GM10248 (cell line): ENCODE results near the gene STK10.

Experiments
- CTCF ChIA-PET: fragments of 300-600 bp; sonication (Branson Sonifier 250); formaldehyde crosslinking; extraction: SDS; loops from one replicate; lab custom pipeline; 2021; ENCODE audit warnings: antibody characterized with exemption; lab: Yijun Ruan, JAX
- POLR2A ChIA-PET: fragments of 350-650 bp; sonication (Branson Sonifier 250); formaldehyde crosslinking; extraction: SDS; loops from one replicate; lab custom pipeline; 2020; ENCODE audit warnings: antibody characterized with exemption; lab: Yijun Ruan, JAX
- DNase-seq: peaks from one replicate; pipeline ENCODE4 v3.0.0; 2012; ENCODE audit errors: extremely low spot score
- TF ChIP-seq, protein P1 (sequence below): IDR thresholded peaks from 2 replicates; pipeline ENCODE4 v1.5.1; 2012; ENCODE audit warnings: mild to moderate bottlenecking, low read depth; ENCODE audit errors: extremely low read depth, missing control alignments, control extremely low read depth

The STK10 gene

DNA sequence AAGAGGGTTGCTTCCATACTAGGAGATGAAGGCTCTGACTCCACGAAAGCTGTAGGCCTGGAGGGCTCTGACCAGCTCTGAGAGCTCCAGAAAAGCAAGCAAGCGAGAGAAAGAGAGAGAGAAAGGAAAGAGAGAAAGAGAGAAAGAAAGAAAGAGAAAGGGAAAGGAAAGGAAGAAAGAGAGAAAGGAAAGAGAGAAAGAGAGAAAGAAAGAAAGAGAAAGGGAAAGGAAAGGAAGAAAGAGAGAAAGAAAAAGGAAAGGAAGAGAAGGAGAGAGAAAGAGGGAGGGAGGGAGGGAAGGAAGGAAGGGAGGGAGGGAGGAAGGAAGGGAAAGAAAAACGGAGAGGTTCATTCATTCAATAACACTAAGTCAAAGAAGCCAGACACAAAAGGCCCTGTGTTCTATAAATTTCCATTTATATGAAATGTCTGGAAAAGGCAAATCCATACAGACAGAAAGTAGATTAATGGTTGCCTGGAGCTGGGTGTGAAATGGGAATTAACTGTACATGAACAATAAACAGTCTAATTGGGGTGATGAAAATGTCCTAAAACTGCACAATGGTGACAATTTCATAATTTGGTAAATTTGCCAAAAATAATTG, 1.8 kb upstream of the STK10 start:
- TF ChIP-seq, protein P1, sequence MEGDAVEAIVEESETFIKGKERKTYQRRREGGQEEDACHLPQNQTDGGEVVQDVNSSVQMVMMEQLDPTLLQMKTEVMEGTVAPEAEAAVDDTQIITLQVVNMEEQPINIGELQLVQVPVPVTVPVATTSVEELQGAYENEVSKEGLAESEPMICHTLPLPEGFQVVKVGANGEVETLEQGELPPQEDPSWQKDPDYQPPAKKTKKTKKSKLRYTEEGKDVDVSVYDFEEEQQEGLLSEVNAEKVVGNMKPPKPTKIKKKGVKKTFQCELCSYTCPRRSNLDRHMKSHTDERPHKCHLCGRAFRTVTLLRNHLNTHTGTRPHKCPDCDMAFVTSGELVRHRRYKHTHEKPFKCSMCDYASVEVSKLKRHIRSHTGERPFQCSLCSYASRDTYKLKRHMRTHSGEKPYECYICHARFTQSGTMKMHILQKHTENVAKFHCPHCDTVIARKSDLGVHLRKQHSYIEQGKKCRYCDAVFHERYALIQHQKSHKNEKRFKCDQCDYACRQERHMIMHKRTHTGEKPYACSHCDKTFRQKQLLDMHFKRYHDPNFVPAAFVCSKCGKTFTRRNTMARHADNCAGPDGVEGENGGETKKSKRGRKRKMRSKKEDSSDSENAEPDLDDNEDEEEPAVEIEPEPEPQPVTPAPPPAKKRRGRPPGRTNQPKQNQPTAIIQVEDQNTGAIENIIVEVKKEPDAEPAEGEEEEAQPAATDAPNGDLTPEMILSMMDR = no peak
- ChIA-PET CTCF (interaction anchor here (0.8 to 21.5 kb wide), 20 partner anchors 9 to 278 kb away, joined by 3 to 175 read pairs (median 8); partner anchors contain the start of gene UBTD2), POLR2A (interaction anchor here (2.5 kb wide), 1 partner anchor 78 kb away, joined by 7 read pairs; no protein-coding TSS in a partner anchor)
- no peak for DNase-seq

DNA sequence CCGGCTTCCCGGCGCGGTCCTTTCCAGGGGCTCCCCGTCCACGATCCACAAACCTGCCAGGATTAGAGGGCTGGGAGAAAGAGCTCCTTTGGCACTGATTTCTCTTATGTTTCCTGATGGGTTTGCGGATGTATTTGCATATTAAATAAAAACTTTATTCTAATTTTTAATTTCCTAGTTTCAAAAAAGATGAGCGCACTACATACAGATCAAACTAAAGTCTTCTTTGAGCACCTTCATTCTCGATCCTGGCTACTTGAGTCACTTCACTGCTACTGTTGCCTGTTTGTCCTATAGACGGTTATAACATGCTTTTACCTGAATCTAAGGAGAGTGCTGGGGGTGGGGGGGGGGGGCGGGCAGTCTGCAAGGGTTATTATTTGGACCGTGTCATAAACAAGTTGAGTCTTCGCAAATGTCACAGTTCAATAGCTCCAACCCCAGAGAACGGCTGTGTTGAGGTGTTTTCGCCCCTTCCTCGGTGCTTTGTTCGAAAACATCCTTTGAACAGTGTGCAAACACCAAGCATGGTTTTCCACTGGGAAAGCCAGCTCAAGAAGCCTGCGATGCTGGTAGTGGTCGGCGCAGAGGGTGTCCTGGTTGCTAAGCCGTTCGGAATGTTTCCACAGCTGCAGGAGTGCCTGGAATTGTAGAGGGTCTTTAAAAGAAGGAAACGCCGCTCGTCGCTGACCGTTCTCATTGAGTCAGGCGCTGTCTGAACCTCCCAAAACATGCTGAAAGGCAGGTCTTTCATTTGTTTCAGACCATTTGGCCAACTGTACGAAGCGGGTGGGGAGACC, 1.1 kb upstream of the STK10 start:
- ChIA-PET CTCF (interaction anchor here (0.8 to 21.5 kb wide), 41 partner anchors 8 to 280 kb away, joined by 3 to 175 read pairs (median 4); partner anchors contain the start of gene UBTD2), POLR2A (interaction anchor here (2.5 to 4.0 kb wide), 2 partner anchors 14 to 77 kb away, joined by 7 to 26 read pairs; no protein-coding TSS in a partner anchor)
- TF ChIP-seq, protein P1 = no peak
- no peak for DNase-seq

DNA sequence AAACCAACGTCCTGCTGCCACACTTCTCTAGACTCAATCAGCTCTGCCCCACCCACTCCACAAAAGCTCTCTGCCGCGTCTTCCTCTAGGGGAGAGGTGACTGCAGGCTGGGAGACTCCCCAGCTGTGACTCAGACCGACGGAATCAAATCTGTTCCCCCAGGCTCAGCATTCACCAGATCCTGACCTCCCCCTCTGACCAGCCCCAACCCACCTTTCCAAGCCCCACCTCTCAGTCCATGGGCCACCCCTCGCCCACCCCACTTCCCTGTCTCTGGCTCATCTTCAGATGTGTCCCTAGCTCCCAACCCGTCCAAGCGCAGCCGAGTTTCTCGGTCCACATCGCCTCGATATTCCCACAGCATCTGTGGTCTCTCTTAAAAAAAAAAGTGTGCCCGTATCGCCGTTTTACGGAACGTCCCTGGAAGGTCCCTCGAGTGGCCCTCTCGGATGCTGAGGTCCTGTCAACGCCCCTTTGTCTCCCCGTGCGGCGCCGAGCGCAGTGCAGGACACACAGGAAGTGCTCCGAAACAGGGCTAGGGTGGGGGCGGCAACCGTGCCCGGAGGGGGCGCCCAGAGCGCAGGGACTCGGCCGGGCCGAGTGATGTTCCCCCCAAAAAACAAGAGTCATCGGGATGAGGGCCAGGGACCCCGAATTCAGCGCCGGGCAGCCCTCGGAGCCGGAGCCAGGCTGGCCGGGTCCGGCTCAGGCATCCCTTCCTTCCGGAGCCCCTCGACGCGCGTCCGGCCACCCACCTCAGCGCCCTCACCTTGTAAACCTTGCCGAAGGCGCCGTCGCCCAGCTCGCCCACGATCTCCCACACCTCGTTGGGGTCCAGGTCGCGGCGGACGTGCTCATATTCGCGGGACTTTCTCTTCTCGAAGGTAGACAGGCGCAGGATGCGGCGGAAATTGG, 649 bp downstream of the STK10 start:
- ChIA-PET POLR2A (interaction anchor here (0.9 to 4.0 kb wide), 4 partner anchors 8 to 96 kb away, joined by 3 to 26 read pairs (median 4); partner anchors contain the start of gene UBTD2), CTCF (interaction anchor here (0.9 to 21.5 kb wide), 22 partner anchors 9 to 163 kb away, joined by 3 to 175 read pairs (median 6); partner anchors contain the start of gene UBTD2)
- DNase-seq = peak; percentile 59
- TF ChIP-seq, protein P1 = no peak

DNA sequence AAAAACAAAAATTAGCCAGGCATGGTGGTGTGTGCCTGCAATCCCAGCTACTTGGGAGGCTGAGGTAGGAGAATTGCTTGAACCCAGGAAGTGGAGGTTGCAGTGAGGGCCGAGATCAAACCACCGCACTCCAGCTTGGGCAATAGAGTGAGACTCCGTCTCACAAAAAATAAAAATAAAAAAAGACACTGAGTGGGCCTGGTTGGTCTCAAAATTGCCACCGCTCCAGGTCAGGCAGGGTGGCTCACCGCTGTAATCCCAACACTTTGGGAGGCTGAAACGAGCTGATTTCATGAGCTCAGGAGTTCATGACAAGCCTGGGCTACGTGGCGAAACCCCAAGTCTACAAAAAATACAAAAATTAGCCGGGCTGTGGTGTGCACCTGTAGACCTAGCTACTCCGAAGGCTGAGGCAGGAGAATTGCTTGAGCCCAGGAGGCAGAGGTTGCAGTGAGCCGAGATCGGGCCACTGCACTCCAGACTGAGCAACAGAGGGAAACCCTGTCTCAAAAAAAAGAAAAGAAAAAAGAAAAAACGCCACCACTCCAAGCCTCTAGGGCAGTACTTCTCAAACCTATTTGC, 1.8 kb downstream of the STK10 start:
- ChIA-PET POLR2A (interaction anchor here (0.6 to 4.0 kb wide), 3 partner anchors 11 to 80 kb away, joined by 3 to 26 read pairs (median 3); no protein-coding TSS in a partner anchor), CTCF (interaction anchor here (0.8 to 21.5 kb wide), 12 partner anchors 8 to 107 kb away, joined by 3 to 175 read pairs (median 5); partner anchors contain the start of gene UBTD2)
- TF ChIP-seq, protein P1 = no peak
- DNase-seq = no peak

DNA sequence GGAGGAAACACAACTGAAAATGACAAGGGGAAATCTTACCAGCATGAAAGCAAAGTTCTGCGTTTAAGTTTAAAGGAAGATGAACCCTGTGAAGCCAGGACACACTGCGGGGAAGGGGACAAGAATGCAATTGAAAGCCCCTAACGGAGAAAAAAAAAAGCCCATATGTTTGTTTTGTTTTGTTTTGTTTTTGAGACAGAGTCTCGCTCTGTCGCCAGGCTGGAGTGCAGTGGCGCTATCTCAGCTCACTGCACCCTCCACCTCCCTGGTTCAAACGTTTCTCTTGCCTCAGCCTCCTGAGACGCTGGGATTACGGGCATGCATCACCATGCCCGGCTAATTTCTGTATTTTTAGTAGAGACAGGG, 2.9 kb downstream of the STK10 start:
- ChIA-PET POLR2A (interaction anchor here (1.0 to 4.0 kb wide), 2 partner anchors 10 to 12 kb away, joined by 4 to 26 read pairs; no protein-coding TSS in a partner anchor), CTCF (interaction anchor here (1.6 to 21.5 kb wide), 3 partner anchors 12 to 77 kb away, joined by 4 to 175 read pairs (median 5); no protein-coding TSS in a partner anchor)
- DNase-seq = no peak
- TF ChIP-seq, protein P1 = no peak
